GM18505 (cell line): ENCODE data around the gene NR4A1.
A peak's percentile ranks its signal among the peaks of the same experiment; 100 is the strongest.

ENCODE experiments used
- ATAC-seq: cut with Tn5 transposase; IDR thresholded peaks from one replicate; pipeline ENCODE4 v1.9.1; 2021; ENCODE audit not compliant: unreplicated experiment
- POLR2A ChIP-seq: IDR thresholded peaks from 4 replicates; pipeline ENCODE4 v1.6.1; 2011; ENCODE audit warnings: borderline replicate concordance; ENCODE audit not compliant: insufficient read depth, insufficient read length; ENCODE audit errors: extremely low read depth

NR4A1 gene

DNA sequence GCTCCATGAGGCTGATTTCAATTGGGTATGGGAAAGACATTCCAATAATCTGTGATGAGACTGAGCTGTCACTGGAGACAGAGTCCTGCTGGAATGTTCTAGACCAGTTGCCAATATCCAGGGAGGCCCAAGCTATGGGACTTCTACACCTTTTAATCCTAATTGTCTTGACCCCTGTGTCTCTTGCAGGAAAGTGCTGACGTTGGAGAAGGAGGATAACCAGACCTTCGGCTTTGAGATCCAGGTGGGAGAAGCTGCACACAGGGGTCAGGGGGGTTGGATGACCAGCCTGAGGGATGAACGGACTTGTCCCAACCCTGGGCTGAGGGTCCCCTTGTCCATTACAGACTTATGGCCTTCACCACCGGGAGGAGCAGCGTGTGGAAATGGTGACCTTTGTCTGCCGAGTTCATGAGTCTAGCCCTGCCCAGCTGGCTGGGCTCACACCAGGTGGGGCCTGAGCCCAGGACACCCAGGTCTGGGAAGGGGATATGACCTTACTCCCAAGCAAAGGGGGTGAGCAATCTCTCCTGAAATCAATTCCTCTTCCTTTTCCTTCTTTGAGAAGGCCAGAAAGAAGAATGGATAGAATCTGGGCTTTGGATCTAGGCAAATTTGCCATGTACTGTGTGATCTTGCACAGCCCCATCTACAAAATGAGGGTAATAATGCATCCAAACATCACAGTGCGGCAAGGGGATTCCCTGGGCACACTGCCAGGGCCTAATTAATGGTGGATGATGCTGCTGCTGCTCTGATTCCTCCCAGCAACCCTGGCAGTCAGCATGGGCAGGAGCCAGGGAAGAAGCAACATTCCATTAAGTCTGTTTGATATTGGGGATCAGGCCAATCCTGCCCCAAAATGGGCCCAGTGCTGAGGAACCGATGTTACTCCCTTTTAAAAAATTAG is 40.3 kb upstream of the NR4A1 start:
- no peak for TF ChIP-seq POLR2A
- no peak for ATAC-seq

DNA sequence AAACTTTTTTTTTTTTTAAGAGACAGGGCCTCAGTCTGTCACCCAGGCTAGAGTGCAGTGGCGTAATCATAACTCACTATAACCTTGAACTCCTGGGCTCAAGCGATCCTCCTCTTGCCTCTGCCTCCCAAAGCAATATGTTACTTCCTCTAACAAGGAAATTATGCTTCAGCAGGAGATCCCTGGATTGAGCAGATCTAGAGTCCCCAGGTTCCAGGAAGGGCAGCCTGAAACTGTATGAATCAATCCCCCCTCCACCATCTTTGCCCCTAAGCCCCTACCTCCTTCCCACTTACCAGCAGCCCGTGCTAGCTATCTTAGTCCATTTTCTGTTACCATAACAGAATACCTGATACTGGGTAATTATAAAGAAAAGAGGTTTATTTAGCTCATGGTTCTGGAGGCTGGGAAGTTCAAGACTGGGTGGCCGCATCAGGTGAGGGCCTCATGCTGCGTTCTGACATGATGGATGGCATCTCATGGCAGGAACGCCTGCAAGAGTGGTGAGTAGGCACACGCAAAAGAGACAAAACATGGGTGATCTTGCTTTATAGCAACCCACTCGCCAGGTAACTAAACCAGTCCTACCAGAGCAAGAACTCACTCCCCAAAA is 39.5 kb upstream of the NR4A1 start:
- TF ChIP-seq POLR2A, result no peak
- ATAC-seq, result no peak

DNA sequence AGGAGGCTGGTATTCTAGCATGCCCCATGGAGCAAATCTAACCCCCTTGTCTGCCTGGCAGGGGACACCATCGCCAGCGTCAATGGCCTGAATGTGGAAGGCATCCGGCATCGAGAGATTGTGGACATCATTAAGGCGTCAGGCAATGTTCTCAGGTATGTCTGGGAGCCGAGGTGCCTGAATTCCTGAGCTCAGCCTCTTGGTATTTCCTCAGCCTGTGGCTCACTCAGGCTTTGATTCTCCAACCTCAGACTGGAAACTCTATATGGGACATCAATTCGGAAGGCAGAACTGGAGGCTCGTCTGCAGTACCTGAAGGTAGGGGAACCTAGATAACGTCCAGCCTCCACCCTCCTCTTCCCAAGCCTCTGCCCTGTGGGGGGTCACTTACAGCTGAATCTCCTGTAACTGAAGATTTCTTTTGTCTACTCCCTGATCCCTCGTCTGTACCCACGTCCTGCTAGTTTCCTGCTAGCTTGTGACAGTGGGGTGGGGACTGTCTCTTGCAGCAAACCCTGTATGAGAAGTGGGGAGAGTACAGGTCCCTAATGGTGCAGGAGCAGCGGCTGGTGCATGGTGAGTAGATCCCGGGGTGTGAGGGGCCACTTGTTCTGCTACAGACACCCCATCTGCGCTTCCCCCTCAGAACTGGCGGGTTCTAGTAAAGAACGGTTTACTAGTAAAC is 37.5 kb upstream of the NR4A1 start:
- no peak for ATAC-seq
- TF ChIP-seq POLR2A, result no peak

DNA sequence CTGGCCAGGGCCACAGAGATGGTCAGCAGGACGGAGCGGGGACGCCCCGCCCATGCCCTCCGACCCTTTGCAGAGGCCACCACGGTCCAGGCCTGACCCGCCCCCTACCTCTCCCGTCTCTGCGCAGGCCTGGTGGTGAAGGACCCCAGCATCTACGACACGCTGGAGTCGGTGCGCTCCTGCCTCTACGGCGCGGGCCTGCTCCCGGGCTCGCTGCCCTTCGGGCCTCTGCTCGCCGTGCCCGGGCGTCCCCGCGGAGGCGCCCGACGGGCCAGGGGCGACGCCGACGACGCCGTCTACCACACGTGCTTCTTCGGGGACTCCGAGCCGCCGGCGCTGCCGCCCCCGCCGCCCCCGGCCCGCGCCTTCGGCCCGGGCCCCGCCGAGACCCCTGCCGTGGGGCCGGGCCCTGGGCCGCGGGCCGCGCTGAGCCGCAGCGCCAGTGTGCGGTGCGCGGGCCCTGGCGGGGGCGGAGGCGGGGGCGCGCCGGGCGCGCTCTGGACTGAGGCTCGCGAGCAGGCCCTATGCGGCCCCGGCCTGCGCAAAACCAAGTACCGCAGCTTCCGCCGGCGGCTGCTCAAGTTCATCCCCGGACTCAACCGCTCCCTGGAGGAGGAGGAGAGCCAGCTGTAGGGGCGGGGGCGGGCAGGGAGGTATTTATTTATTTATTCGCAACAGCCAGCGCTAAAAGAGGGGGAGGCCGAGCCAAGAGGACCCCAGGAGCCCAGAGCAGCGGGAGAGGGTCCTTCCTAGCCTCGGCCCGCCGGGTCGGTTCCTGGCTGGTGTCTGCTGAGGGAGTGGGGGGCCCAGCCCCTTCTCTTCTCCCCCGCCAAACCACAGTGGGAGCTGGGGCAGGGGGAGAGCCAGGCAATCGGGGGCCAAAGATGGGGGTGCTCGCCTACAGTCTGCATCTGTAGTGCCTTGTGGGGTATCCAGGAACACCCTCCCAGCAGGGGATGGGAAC is 36.4 kb upstream of the NR4A1 start:
- no peak for ATAC-seq
- TF ChIP-seq POLR2A, result no peak

GRCh38 chr12:52015532-52016041 is 35.7 kb upstream of the NR4A1 start:
- TF ChIP-seq POLR2A, result no peak
- ATAC-seq, result no peak

- TF ChIP-seq POLR2A, result no peak
- ATAC-seq, result no peak
Observed at GRCh38 chr12:52018433-52019112, 32.7 kb upstream of the NR4A1 start.

DNA sequence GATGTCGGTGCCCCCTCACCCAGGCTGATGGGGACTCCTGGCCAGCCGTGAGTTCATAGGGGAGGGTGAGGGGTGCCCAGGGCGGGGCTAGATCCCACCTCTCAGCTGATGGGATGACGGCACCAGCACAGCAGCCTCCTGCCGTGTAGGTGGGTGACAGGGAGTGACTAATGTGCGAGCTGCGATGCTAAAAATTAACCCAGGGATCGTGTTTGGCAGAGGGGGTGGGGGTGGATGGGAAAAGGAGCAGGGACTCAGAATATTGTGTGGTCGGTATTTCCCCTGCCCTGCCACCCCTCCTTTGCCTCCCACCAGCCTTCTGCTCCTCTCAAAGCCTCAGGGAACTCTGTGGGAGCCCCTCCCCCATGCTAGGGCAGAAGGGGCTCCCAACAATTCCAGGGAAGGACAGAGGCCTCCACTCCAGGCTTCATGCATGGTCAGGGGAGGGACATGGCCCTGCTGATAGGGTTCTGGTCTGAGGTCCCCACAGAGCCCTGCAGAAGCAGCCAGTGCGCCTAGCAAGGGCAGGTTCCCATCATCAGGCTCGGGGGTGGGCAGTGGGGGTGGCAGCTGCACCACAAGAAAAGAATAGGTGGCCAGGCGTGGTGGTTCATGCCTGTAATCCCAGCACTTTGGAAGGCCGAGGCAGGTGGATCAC is 32.0 kb upstream of the NR4A1 start:
- no peak for ATAC-seq
- TF ChIP-seq POLR2A, result no peak

GRCh38 chr12:52020539-52021336 is 30.5 kb upstream of the NR4A1 start:
- no peak for TF ChIP-seq POLR2A
- ATAC-seq, result no peak

DNA sequence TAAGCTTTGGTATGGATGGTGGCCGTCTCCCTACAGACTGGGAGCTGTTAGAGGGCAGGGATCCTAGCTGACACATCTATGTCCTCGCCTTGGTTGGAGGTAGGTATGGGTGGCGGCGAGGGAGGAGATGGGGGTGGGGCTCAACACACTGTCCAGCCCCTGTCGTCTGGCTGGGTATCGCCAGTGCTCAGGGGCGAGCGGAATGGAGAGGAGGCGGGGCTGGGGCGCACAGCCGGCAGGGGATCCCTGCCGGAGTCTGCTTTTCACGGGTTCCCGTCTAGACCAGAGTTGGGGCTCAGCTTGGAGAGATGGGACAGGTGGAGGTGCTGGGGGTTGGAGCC is 28.4 kb upstream of the NR4A1 start:
- no peak for TF ChIP-seq POLR2A
- peak; percentile 12 for ATAC-seq

DNA sequence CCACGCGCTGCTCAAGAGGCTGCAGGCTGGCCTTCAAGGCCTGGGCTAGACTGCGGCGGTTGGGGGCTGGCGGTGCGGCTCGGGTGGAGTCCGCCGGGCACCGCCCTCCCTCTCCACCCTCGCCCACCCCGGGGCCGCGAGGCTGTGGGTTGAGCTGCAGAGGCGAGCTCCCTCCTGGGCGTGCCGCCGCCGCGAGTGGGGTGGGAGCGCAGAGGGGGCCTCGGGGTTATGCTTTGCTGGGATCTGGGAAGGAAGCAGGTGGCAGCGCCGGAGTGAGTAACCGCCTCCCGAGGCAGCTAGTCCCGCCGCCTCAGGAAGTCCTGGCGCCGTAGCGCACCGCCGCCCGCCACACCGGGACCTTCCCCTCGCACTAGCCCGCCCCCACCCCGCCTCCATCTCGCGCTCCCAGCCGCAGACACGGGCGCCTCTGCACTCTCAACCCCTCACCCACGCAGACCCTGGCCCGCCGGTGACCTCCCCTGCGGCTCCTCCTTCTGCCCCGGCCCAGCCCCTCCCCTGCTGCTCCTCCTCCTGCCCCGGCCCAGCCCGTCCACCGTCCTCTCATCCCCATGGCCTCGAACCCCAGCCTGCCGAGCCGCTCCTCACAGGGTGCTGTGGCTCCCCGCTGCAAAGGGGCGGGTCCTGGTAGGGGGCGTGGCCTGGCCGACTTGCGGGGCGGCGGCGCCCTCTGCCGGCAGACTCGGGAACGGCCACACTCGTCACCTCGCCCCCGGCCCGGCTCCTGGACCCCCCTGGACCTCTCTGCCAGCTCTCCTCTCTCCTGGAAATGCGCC is 27.9 kb upstream of the NR4A1 start:
- no peak for TF ChIP-seq POLR2A
- ATAC-seq, result peak; percentile 50
